ENCODE measurements around the gene PCDHGB1. TPM values are rescaled to one million over a fixed set of nuclear protein-coding genes. Genes with fewer than 3 reads are reported as not detected.

PCDHGB1 gene
- total RNA-seq, 1 experiment from 2014 or later = 1.8 TPM

GRCh38 chr5:141397756-141398551 lies 48.1 kb downstream of the PCDHGB1 start, which contains the start of gene PCDHGB5:
TSS of gene PCDHGB5 (plus strand) at chr5:141397947. CDS start at chr5:141398128, 181 bp downstream.

Other genes with a start within 250 kb of the PCDHGB1 start
- gene PCDHB3, start 249.6 kb upstream of the PCDHGB1 start, total RNA-seq (2022; extraction: Qiagen RNA extraction; ENCODE audit: low read depth) = 0.04 to 0.05 TPM in 2 of 5 replicates, not detected in the others
- 0.03 to 0.17 TPM (median 0.05 TPM) in 5 replicates for gene PCDHB4, start 228.3 kb upstream of the PCDHGB1 start, total RNA-seq (2022; extraction: Qiagen RNA extraction; ENCODE audit: low read depth)
- 1.2 to 1.9 TPM (median 1.4 TPM) in 5 replicates for gene PCDHB5, start 214.9 kb upstream of the PCDHGB1 start, total RNA-seq (2022; extraction: Qiagen RNA extraction; ENCODE audit: low read depth)
- 0.85 to 1.3 TPM (median 1.1 TPM) in 5 replicates for gene PCDHB6, start 200.0 kb upstream of the PCDHGB1 start, total RNA-seq (2022; extraction: Qiagen RNA extraction; ENCODE audit: low read depth)
- not detected in 5 replicates for gene PCDHB7, start 177.5 kb upstream of the PCDHGB1 start, total RNA-seq (2022; extraction: Qiagen RNA extraction; ENCODE audit: low read depth)
- 0.24 to 0.35 TPM (median 0.29 TPM) in 5 replicates for gene PCDHB8, start 172.3 kb upstream of the PCDHGB1 start, total RNA-seq (2022; extraction: Qiagen RNA extraction; ENCODE audit: low read depth)
- gene PCDHB16, start 167.7 kb upstream of the PCDHGB1 start, total RNA-seq (2022; extraction: Qiagen RNA extraction; ENCODE audit: low read depth) = 0.04 to 0.19 TPM (median 0.06 TPM) in 5 replicates
- gene PCDHB9, start 162.9 kb upstream of the PCDHGB1 start, total RNA-seq (2022; extraction: Qiagen RNA extraction; ENCODE audit: low read depth) = 0.05 to 0.12 TPM in 2 of 5 replicates, not detected in the others
- 0.04 to 0.06 TPM (median 0.05 TPM) in 3 of 5 replicates, not detected in the others for gene PCDHB10, start 157.7 kb upstream of the PCDHGB1 start, total RNA-seq (2022; extraction: Qiagen RNA extraction; ENCODE audit: low read depth)
- gene PCDHB11, start 150.5 kb upstream of the PCDHGB1 start, total RNA-seq (2022; extraction: Qiagen RNA extraction; ENCODE audit: low read depth) = 0.07 to 0.12 TPM (median 0.11 TPM) in 3 of 5 replicates, not detected in the others
- gene PCDHB12, start 141.4 kb upstream of the PCDHGB1 start, total RNA-seq (2022; extraction: Qiagen RNA extraction; ENCODE audit: low read depth) = 0.02 TPM in 1 of 5 replicates, not detected in the others
- 0.05 to 0.09 TPM (median 0.06 TPM) in 5 replicates for gene PCDHB13, start 136.2 kb upstream of the PCDHGB1 start, total RNA-seq (2022; extraction: Qiagen RNA extraction; ENCODE audit: low read depth)
- gene PCDHB14, start 126.8 kb upstream of the PCDHGB1 start, total RNA-seq (2022; extraction: Qiagen RNA extraction; ENCODE audit: low read depth) = 0.05 to 0.15 TPM (median 0.08 TPM) in 5 replicates
- 0.05 to 0.06 TPM in 2 of 5 replicates, not detected in the others for gene PCDHB15, start 104.7 kb upstream of the PCDHGB1 start, total RNA-seq (2022; extraction: Qiagen RNA extraction; ENCODE audit: low read depth)
- not detected in 5 replicates for gene SLC25A2, start 46.0 kb upstream of the PCDHGB1 start, total RNA-seq (2022; extraction: Qiagen RNA extraction; ENCODE audit: low read depth)
- gene TAF7, start 29.3 kb upstream of the PCDHGB1 start, total RNA-seq (2022; extraction: Qiagen RNA extraction; ENCODE audit: low read depth) = 67.8 to 84.2 TPM (median 73.3 TPM) in 5 replicates
- gene PCDHGA1, start 19.6 kb upstream of the PCDHGB1 start, total RNA-seq (2022; extraction: Qiagen RNA extraction; ENCODE audit: low read depth) = 0.37 to 0.48 TPM (median 0.40 TPM) in 5 replicates
- 0.66 to 0.87 TPM (median 0.76 TPM) in 5 replicates for gene PCDHGA2, start 11.3 kb upstream of the PCDHGB1 start, total RNA-seq (2022; extraction: Qiagen RNA extraction; ENCODE audit: low read depth)
- gene PCDHGA3, start 6.3 kb upstream of the PCDHGB1 start, total RNA-seq (2022; extraction: Qiagen RNA extraction; ENCODE audit: low read depth) = 0.02 to 0.04 TPM (median 0.03 TPM) in 3 of 5 replicates, not detected in the others
- gene PCDHGA4, start 4.9 kb downstream of the PCDHGB1 start, total RNA-seq (2022; extraction: Qiagen RNA extraction; ENCODE audit: low read depth) = 0.09 to 0.17 TPM (median 0.14 TPM) in 5 replicates
- 0.09 to 0.20 TPM (median 0.14 TPM) in 4 of 5 replicates, not detected in the other for gene PCDHGB2, start 9.9 kb downstream of the PCDHGB1 start, total RNA-seq (2022; extraction: Qiagen RNA extraction; ENCODE audit: low read depth)
- 0.07 to 0.22 TPM (median 0.18 TPM) in 5 replicates for gene PCDHGA5, start 14.1 kb downstream of the PCDHGB1 start, total RNA-seq (2022; extraction: Qiagen RNA extraction; ENCODE audit: low read depth)
- 0.19 to 0.37 TPM (median 0.31 TPM) in 5 replicates for gene PCDHGB3, start 20.1 kb downstream of the PCDHGB1 start, total RNA-seq (2022; extraction: Qiagen RNA extraction; ENCODE audit: low read depth)
- gene PCDHGA6, start 23.8 kb downstream of the PCDHGB1 start, total RNA-seq (2022; extraction: Qiagen RNA extraction; ENCODE audit: low read depth) = 0.19 to 0.39 TPM (median 0.26 TPM) in 5 replicates
- 0.84 to 1.3 TPM (median 1.1 TPM) in 5 replicates for gene PCDHGA7, start 32.6 kb downstream of the PCDHGB1 start, total RNA-seq (2022; extraction: Qiagen RNA extraction; ENCODE audit: low read depth)
- 0.77 to 1.0 TPM (median 0.88 TPM) in 5 replicates for gene PCDHGB4, start 37.6 kb downstream of the PCDHGB1 start, total RNA-seq (2022; extraction: Qiagen RNA extraction; ENCODE audit: low read depth)
- gene PCDHGA8, start 42.5 kb downstream of the PCDHGB1 start, total RNA-seq (2022; extraction: Qiagen RNA extraction; ENCODE audit: low read depth) = 0.02 to 0.03 TPM (median 0.02 TPM) in 3 of 5 replicates, not detected in the others
- 2.3 to 2.7 TPM (median 2.6 TPM) in 5 replicates for gene PCDHGB5, start 47.8 kb downstream of the PCDHGB1 start, total RNA-seq (2022; extraction: Qiagen RNA extraction; ENCODE audit: low read depth)
- 0.04 to 0.09 TPM (median 0.06 TPM) in 4 of 5 replicates, not detected in the other for gene PCDHGA9, start 52.7 kb downstream of the PCDHGB1 start, total RNA-seq (2022; extraction: Qiagen RNA extraction; ENCODE audit: low read depth)
- 0.09 to 0.23 TPM (median 0.13 TPM) in 5 replicates for gene PCDHGB6, start 57.9 kb downstream of the PCDHGB1 start, total RNA-seq (2022; extraction: Qiagen RNA extraction; ENCODE audit: low read depth)
- 0.03 TPM in 1 of 5 replicates, not detected in the others for gene PCDHGA10, start 62.9 kb downstream of the PCDHGB1 start, total RNA-seq (2022; extraction: Qiagen RNA extraction; ENCODE audit: low read depth)
- gene PCDHGB7, start 67.6 kb downstream of the PCDHGB1 start, total RNA-seq (2022; extraction: Qiagen RNA extraction; ENCODE audit: low read depth) = 0.06 to 0.08 TPM (median 0.06 TPM) in 4 of 5 replicates, not detected in the other
- gene PCDHGA11, start 71.0 kb downstream of the PCDHGB1 start, total RNA-seq (2022; extraction: Qiagen RNA extraction; ENCODE audit: low read depth) = not detected in 5 replicates
- 0.02 to 0.03 TPM in 2 of 5 replicates, not detected in the others for gene PCDHGA12, start 80.4 kb downstream of the PCDHGB1 start, total RNA-seq (2022; extraction: Qiagen RNA extraction; ENCODE audit: low read depth)
- gene PCDHGC3, start 125.9 kb downstream of the PCDHGB1 start, total RNA-seq (2022; extraction: Qiagen RNA extraction; ENCODE audit: low read depth) = 5.7 to 7.4 TPM (median 6.8 TPM) in 5 replicates
- gene PCDHGC4, start 134.9 kb downstream of the PCDHGB1 start, total RNA-seq (2022; extraction: Qiagen RNA extraction; ENCODE audit: low read depth) = not detected in 5 replicates
- gene PCDHGC5, start 139.0 kb downstream of the PCDHGB1 start, total RNA-seq (2022; extraction: Qiagen RNA extraction; ENCODE audit: low read depth) = 0.05 TPM in 1 of 5 replicates, not detected in the others

Data from A549 treated with DMSO at 1 μM for 4 hours (cell line).